Vagina (tissue), 2 donors: ENCODE data around the gene PRKCE.

ENCODE experiments used
- CTCF ChIP-seq, 3 experiments: fragments of 450-650 bp in 2 of 3; fragments of 200-600 bp in 1 of 3; sonication (generic) in 1 of 3; IDR thresholded peaks; one replicate each; pipeline ENCODE4 v1.5.1; 2017 to 2019; ENCODE audit warnings: antibody characterized with exemption in 3 of 3, mild to moderate bottlenecking in 2 of 3, moderate library complexity in 2 of 3
- POLR2A ChIP-seq, 2 donors: fragments of 450-650 bp; IDR thresholded peaks; one replicate each; pipeline ENCODE4 v1.6.1; 2017; ENCODE audit warnings: antibody characterized with exemption in 2 of 2, mild to moderate bottlenecking in 2 of 2, moderate library complexity in 2 of 2
- POLR2AphosphoS5 ChIP-seq, 2 donors: sonication (generic); formaldehyde crosslinking; IDR thresholded peaks; one replicate each; pipeline ENCODE4 v1.9.0; 2017; ENCODE audit warnings: antibody characterized with exemption in 2 of 2, mild to moderate bottlenecking in 2 of 2, low read depth in 1 of 2; ENCODE audit not compliant: insufficient read depth in 1 of 2

DNA sequence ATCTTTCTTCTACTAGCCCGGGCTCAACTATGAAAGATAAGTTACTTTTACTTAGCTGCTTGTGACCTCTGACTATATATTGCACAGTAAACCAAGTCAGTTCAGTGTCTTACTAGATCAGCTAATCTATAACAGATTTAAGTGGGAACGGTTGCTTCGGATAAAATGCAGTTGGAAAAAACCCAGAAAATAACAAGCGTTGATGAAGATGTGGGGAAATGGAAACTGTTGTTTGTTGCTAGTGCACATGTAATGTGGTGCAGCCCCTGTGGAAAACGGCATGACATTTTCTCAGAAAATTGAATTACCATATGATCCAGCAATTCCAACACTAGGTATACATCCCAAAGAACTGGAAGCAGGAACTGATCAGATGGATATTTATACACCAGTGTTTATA is 248.5 kb downstream of the PRKCE start:
- TF ChIP-seq CTCF (IDR thresholded peaks at IDR 0.05) (no peak), POLR2A (IDR thresholded peaks at IDR 0.05) (no peak), POLR2AphosphoS5 (IDR thresholded peaks at IDR 0.05; ENCODE audit: insufficient read depth in 1 of 2, low read depth in 1 of 2) (no peak)
